A549 (cell line): Measurements from ENCODE around the gene TNS3.

Source experiments
- TF ChIP-seq, protein P1 (sequence below): IDR thresholded peaks from 2 replicates; pipeline ENCODE4 v1.6.1; 2012; ENCODE audit warnings: low read depth, borderline replicate concordance
- TF ChIP-seq, protein P2 (sequence below): IDR thresholded peaks from 2 replicates; pipeline ENCODE4 v1.6.1; 2012
- TF ChIP-seq, protein P3 (sequence below): fragments of >200 bp; sonication (Bioruptor Twin); formaldehyde crosslinking; IDR thresholded peaks from 3 replicates; pipeline ENCODE4 v1.5.1; 2016

DNA sequence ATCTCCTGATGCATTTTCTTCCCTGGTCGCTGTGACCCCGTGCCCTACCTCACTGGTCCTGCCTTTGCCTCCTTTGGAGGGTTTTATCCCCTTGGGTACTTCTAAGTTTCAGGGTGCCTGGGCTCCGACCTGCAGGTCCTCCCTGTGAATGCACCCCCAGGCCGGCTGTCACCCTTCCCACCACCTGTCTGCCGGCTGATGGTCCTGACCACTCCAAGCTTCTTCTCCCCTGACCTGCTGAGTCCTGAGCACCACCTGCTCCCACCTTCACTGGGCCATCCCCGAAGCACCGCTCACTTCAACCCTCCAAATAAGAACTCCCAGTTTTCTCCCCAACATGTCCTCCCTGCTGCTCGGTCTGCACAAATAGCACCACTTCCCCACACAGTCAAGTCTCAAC is 33.4 kb downstream of the TNS3 start:
- TF ChIP-seq, protein P1, sequence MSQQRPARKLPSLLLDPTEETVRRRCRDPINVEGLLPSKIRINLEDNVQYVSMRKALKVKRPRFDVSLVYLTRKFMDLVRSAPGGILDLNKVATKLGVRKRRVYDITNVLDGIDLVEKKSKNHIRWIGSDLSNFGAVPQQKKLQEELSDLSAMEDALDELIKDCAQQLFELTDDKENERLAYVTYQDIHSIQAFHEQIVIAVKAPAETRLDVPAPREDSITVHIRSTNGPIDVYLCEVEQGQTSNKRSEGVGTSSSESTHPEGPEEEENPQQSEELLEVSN, result no peak
- TF ChIP-seq, protein P2, sequence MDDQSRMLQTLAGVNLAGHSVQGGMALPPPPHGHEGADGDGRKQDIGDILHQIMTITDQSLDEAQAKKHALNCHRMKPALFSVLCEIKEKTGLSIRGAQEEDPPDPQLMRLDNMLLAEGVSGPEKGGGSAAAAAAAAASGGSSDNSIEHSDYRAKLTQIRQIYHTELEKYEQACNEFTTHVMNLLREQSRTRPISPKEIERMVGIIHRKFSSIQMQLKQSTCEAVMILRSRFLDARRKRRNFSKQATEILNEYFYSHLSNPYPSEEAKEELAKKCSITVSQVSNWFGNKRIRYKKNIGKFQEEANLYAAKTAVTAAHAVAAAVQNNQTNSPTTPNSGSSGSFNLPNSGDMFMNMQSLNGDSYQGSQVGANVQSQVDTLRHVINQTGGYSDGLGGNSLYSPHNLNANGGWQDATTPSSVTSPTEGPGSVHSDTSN, result no peak
- TF ChIP-seq, protein P3, sequence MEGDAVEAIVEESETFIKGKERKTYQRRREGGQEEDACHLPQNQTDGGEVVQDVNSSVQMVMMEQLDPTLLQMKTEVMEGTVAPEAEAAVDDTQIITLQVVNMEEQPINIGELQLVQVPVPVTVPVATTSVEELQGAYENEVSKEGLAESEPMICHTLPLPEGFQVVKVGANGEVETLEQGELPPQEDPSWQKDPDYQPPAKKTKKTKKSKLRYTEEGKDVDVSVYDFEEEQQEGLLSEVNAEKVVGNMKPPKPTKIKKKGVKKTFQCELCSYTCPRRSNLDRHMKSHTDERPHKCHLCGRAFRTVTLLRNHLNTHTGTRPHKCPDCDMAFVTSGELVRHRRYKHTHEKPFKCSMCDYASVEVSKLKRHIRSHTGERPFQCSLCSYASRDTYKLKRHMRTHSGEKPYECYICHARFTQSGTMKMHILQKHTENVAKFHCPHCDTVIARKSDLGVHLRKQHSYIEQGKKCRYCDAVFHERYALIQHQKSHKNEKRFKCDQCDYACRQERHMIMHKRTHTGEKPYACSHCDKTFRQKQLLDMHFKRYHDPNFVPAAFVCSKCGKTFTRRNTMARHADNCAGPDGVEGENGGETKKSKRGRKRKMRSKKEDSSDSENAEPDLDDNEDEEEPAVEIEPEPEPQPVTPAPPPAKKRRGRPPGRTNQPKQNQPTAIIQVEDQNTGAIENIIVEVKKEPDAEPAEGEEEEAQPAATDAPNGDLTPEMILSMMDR, result no peak
